SJCRH30 (cell line): ENCODE data around the gene ZSCAN5C. TPM values are rescaled to one million over a fixed set of nuclear protein-coding genes. Genes with fewer than 3 reads are reported as not detected.
A peak's percentile ranks its signal among the peaks of the same experiment; 100 is the strongest.

Experiments used
- DNase-seq, 2 experiments: peaks; one replicate each; pipeline ENCODE4 v3.0.0-alpha.2; 2015 to 2020
- H3K27ac ChIP-seq: fragments of 250-450 bp; sonication (Bioruptor Pico); 2 replicates; pipeline ENCODE4 v1.5.1; 2020; ENCODE audit warnings: mild to moderate bottlenecking, moderate library complexity
- H3K27me3 ChIP-seq: fragments of 250-450 bp; sonication (Bioruptor Pico); 2 replicates; pipeline ENCODE4 v1.5.1; 2020; ENCODE audit warnings: mild to moderate bottlenecking, moderate library complexity
- H3K36me3 ChIP-seq: fragments of 250-450 bp; sonication (Bioruptor Pico); 2 replicates; pipeline ENCODE4 v1.5.1; 2020; ENCODE audit warnings: mild to moderate bottlenecking, moderate library complexity
- H3K4me1 ChIP-seq: fragments of 250-450 bp; sonication (Bioruptor Pico); 2 replicates; pipeline ENCODE4 v1.5.1; 2020; ENCODE audit warnings: mild to moderate bottlenecking, moderate library complexity
- H3K4me3 ChIP-seq: fragments of 250-450 bp; sonication (Bioruptor Pico); 2 replicates; pipeline ENCODE4 v1.5.1; 2020; ENCODE audit warnings: mild to moderate bottlenecking, moderate library complexity
- H3K9me3 ChIP-seq: fragments of 250-450 bp; sonication (Bioruptor Pico); replicated peaks from 2 replicates; pipeline ENCODE4 v1.5.1; 2020; ENCODE audit warnings: mild to moderate bottlenecking, moderate library complexity
- total RNA-seq: library from RNA; depleted of rRNA; stranded (reverse); fragments of >200 nt; shearing (Covaris generic); gene quantifications from 2 replicates; pipeline ENCODE4 v1.2.3, GENCODE V29; 2014; rRNA removed

The ZSCAN5C gene
- not detected in 2 replicates for total RNA-seq

GRCh38 chr19:56201973-56202372 lies at the start of gene ZSCAN5C:
TSS of gene ZSCAN5C (plus strand) at chr19:56202273. CDS start at chr19:56205914, 3,641 bp downstream.
- Histone ChIP-seq H3K36me3 (no peaks in the 10 kb centered on the region), H3K27ac (no peak within 1 kb of the TSS), H3K4me1 (no peaks in the 10 kb centered on the region), H3K27me3 (no peaks in the 10 kb centered on the region), H3K9me3 (no peaks in the 10 kb centered on the region), H3K4me3 (no peak within 1 kb of the TSS)
- DNase-seq: no peak

GRCh38 chr19:56152644-56153043 lies 49.4 kb upstream of the ZSCAN5C start:
- no peaks in the 10 kb centered on the region for H3K27me3 ChIP-seq
- H3K36me3 ChIP-seq: peaks cover 9% of the 10 kb centered on the region; the same call in 1 of the 2 replicates
- no peak overlapping the region for H3K27ac ChIP-seq
- H3K4me3 ChIP-seq: no peak overlapping the region
- DNase-seq: no peak
- H3K9me3 ChIP-seq: no peaks in the 10 kb centered on the region
- H3K4me1 ChIP-seq: no peaks in the 10 kb centered on the region

GRCh38 chr19:56153507-56153906 lies 48.6 kb upstream of the ZSCAN5C start:
- no peaks in the 10 kb centered on the region for H3K27me3 ChIP-seq
- DNase-seq: no peak
- H3K9me3 ChIP-seq: no peaks in the 10 kb centered on the region
- no peak overlapping the region for H3K4me3 ChIP-seq
- H3K27ac ChIP-seq: no peak overlapping the region
- peaks cover 6% of the 10 kb centered on the region; the same call in 1 of the 2 replicates for H3K36me3 ChIP-seq
- no peaks in the 10 kb centered on the region for H3K4me1 ChIP-seq

GRCh38 chr19:56155124-56155687 lies 46.9 kb upstream of the ZSCAN5C start:
- H3K4me3 ChIP-seq: no peak overlapping the region
- no peaks in the 10 kb centered on the region for H3K27me3 ChIP-seq
- no peaks in the 10 kb centered on the region for H3K9me3 ChIP-seq
- DNase-seq: no peak
- no peak overlapping the region for H3K27ac ChIP-seq
- peaks cover 8% of the 10 kb centered on the region; the same call in 1 of the 2 replicates for H3K36me3 ChIP-seq
- H3K4me1 ChIP-seq: no peaks in the 10 kb centered on the region

GRCh38 chr19:56156768-56157167 lies 45.3 kb upstream of the ZSCAN5C start:
- H3K27me3 ChIP-seq: no peaks in the 10 kb centered on the region
- H3K36me3 ChIP-seq: peaks cover 8% of the 10 kb centered on the region; the same call in 1 of the 2 replicates
- no peak for DNase-seq
- no peaks in the 10 kb centered on the region for H3K9me3 ChIP-seq
- H3K27ac ChIP-seq: no peak overlapping the region
- no peak overlapping the region for H3K4me3 ChIP-seq
- H3K4me1 ChIP-seq: no peaks in the 10 kb centered on the region

- Histone ChIP-seq H3K27me3 (no peaks in the 10 kb centered on the region), H3K27ac (no peak overlapping the region), H3K9me3 (no peaks in the 10 kb centered on the region), H3K4me3 (no peak overlapping the region), H3K36me3 (peaks cover 8% of the 10 kb centered on the region; the same call in 1 of the 2 replicates), H3K4me1 (no peaks in the 10 kb centered on the region)
- DNase-seq: no peak
Measured at GRCh38 chr19:56158170-56158757, 43.8 kb upstream of the ZSCAN5C start.

GRCh38 chr19:56159009-56159559 lies 43.0 kb upstream of the ZSCAN5C start:
- Histone ChIP-seq H3K27ac (no peak overlapping the region), H3K4me3 (no peak overlapping the region), H3K4me1 (no peaks in the 10 kb centered on the region), H3K36me3 (peaks cover 8% of the 10 kb centered on the region; the same call in 1 of the 2 replicates), H3K27me3 (no peaks in the 10 kb centered on the region), H3K9me3 (no peaks in the 10 kb centered on the region)
- no peak for DNase-seq

- H3K27ac ChIP-seq: no peak overlapping the region
- no peaks in the 10 kb centered on the region for H3K9me3 ChIP-seq
- no peak overlapping the region for H3K4me3 ChIP-seq
- H3K4me1 ChIP-seq: no peaks in the 10 kb centered on the region
- DNase-seq: no peak
- H3K36me3 ChIP-seq: peaks cover 8% of the 10 kb centered on the region; the same call in 1 of the 2 replicates
- H3K27me3 ChIP-seq: no peaks in the 10 kb centered on the region
Measured at GRCh38 chr19:56159622-56160271, 42.3 kb upstream of the ZSCAN5C start.

GRCh38 chr19:56161534-56161933 lies 40.5 kb upstream of the ZSCAN5C start:
- Histone ChIP-seq H3K9me3 (no peaks in the 10 kb centered on the region), H3K36me3 (0 out of 2 replicates have a peak, but pooled peaks cover 2% of the 10 kb centered on the region), H3K27me3 (no peaks in the 10 kb centered on the region), H3K4me3 (no peak overlapping the region), H3K4me1 (no peaks in the 10 kb centered on the region), H3K27ac (no peak overlapping the region)
- DNase-seq: no peak

GRCh38 chr19:56162258-56162657 lies 39.8 kb upstream of the ZSCAN5C start:
- Histone ChIP-seq H3K27me3 (no peaks in the 10 kb centered on the region), H3K4me1 (no peaks in the 10 kb centered on the region), H3K27ac (no peak overlapping the region), H3K4me3 (no peak overlapping the region), H3K9me3 (no peaks in the 10 kb centered on the region), H3K36me3 (0 out of 2 replicates have a peak, but pooled peaks cover 2% of the 10 kb centered on the region)
- DNase-seq: no peak

GRCh38 chr19:56163097-56163496 lies 39.0 kb upstream of the ZSCAN5C start:
- Histone ChIP-seq H3K36me3 (0 out of 2 replicates have a peak, but pooled peaks cover 2% of the 10 kb centered on the region), H3K4me3 (no peak overlapping the region), H3K9me3 (no peaks in the 10 kb centered on the region), H3K27ac (no peak overlapping the region), H3K4me1 (no peaks in the 10 kb centered on the region), H3K27me3 (no peaks in the 10 kb centered on the region)
- peak in 1 of 2 experiments; percentile 38 for DNase-seq

GRCh38 chr19:56167064-56167578 lies 35.0 kb upstream of the ZSCAN5C start:
- peak in 1 of 2 experiments; percentile 53 for DNase-seq
- no peaks in the 10 kb centered on the region for H3K9me3 ChIP-seq

GRCh38 chr19:56170261-56170660 lies 31.8 kb upstream of the ZSCAN5C start:
- Histone ChIP-seq H3K36me3 (no peaks in the 10 kb centered on the region), H3K4me1 (no peaks in the 10 kb centered on the region), H3K4me3 (no peak overlapping the region), H3K27ac (no peak overlapping the region), H3K27me3 (no peaks in the 10 kb centered on the region), H3K9me3 (no peaks in the 10 kb centered on the region)
- DNase-seq: no peak

More at GRCh38 chr19:56167064-56167578, 35.0 kb upstream of the ZSCAN5C start:
- no peaks in the 10 kb centered on the region for H3K27me3 ChIP-seq
- no peak overlapping the region for H3K27ac ChIP-seq
- H3K4me1 ChIP-seq: no peaks in the 10 kb centered on the region
- H3K4me3 ChIP-seq: no peak overlapping the region
- no peaks in the 10 kb centered on the region for H3K36me3 ChIP-seq

GRCh38 chr19:56174086-56174485 lies 28.0 kb upstream of the ZSCAN5C start:
- no peak for DNase-seq
- Histone ChIP-seq H3K27me3 (no peaks in the 10 kb centered on the region), H3K4me3 (no peak overlapping the region), H3K36me3 (no peaks in the 10 kb centered on the region), H3K4me1 (no peaks in the 10 kb centered on the region), H3K27ac (no peak overlapping the region), H3K9me3 (no peaks in the 10 kb centered on the region)

GRCh38 chr19:56174550-56174949 lies 27.5 kb upstream of the ZSCAN5C start:
- no peaks in the 10 kb centered on the region for H3K36me3 ChIP-seq
- H3K4me3 ChIP-seq: no peak overlapping the region
- DNase-seq: no peak
- H3K27me3 ChIP-seq: no peaks in the 10 kb centered on the region
- no peak overlapping the region for H3K27ac ChIP-seq
- no peaks in the 10 kb centered on the region for H3K9me3 ChIP-seq
- no peaks in the 10 kb centered on the region for H3K4me1 ChIP-seq
